GM10847 (cell line): ENCODE data around the gene LGALS12.

Experiments
- POLR2A ChIP-seq: IDR thresholded peaks from 2 replicates; pipeline ENCODE4 v1.6.1; 2011; ENCODE audit not compliant: insufficient read length; ENCODE audit errors: extremely low read depth

LGALS12 gene

GRCh38 chr11:63551091-63551888, 45.4 kb downstream of the LGALS12 start:
- TF ChIP-seq POLR2A, result no peak

GRCh38 chr11:63551889-63552266, 46.0 kb downstream of the LGALS12 start:
- no peak for TF ChIP-seq POLR2A

GRCh38 chr11:63552921-63553320, 47.0 kb downstream of the LGALS12 start:
- TF ChIP-seq POLR2A, result no peak

- TF ChIP-seq POLR2A, result no peak
Observed at GRCh38 chr11:63553759-63554158, 47.9 kb downstream of the LGALS12 start.

- no peak for TF ChIP-seq POLR2A
Observed at GRCh38 chr11:63554877-63555223, 49.0 kb downstream of the LGALS12 start.

GRCh38 chr11:63556404-63557013, 50.6 kb downstream of the LGALS12 start:
- no peak for TF ChIP-seq POLR2A

- no peak for TF ChIP-seq POLR2A
Observed at GRCh38 chr11:63557570-63557969, 51.7 kb downstream of the LGALS12 start.

- TF ChIP-seq POLR2A, result no peak
Observed at GRCh38 chr11:63558459-63559157, 52.7 kb downstream of the LGALS12 start.

- no peak for TF ChIP-seq POLR2A
Observed at GRCh38 chr11:63560506-63561180, 54.8 kb downstream of the LGALS12 start.

GRCh38 chr11:63563201-63564055, 57.5 kb downstream of the LGALS12 start, which contains the start of gene PLAAT2:
PLAAT2 (minus strand) TSS chr11:63563379; CDS start chr11:63563324, 55 bp downstream.
- TF ChIP-seq POLR2A, result no peak

- TF ChIP-seq POLR2A, result no peak
Observed at GRCh38 chr11:63564056-63564774, 58.3 kb downstream of the LGALS12 start.

GRCh38 chr11:63564784-63565350, 59.0 kb downstream of the LGALS12 start:
- no peak for TF ChIP-seq POLR2A
